GM12878 (cell line): ENCODE measurements around the gene ZNF813. TPM values are rescaled to one million over a fixed set of nuclear protein-coding genes. Genes with fewer than 3 reads are reported as not detected.

ENCODE experiments used
- ATAC-seq: fragments of 200-7000 bp; cut with Tn5 transposase; 3 replicates; pipeline ENCODE4 v1.9.1; 2020; ENCODE audit warnings: mild to moderate bottlenecking, moderate library complexity
- BruUV-seq: library from RNA; stranded (reverse); fragments of 400-500 nt; replicated peaks from 2 replicates; lab custom pipeline; 2021; lab: Mats Ljungman, UMichigan
- CTCF ChIA-PET: fragments of 300-600 bp; sonication (Branson Sonifier 250); formaldehyde crosslinking; extraction: SDS; loops from one replicate; lab custom pipeline; 2021; ENCODE audit warnings: inconsistent platforms; lab: Yijun Ruan, JAX
- POLR2A ChIA-PET: fragments of 350-600 bp; formaldehyde crosslinking; extraction: SDS; loops from one replicate; lab custom pipeline; 2021; ENCODE audit warnings: inconsistent platforms; lab: Charles Lee
- RAD21 ChIA-PET: fragments of 300-600 bp; sonication (Branson Sonifier 250); formaldehyde crosslinking; loops from one replicate; lab custom pipeline; 2023; ENCODE audit warnings: antibody characterized with exemption; ENCODE audit not compliant: unreplicated experiment; lab: Charles Lee
- SMC1A ChIA-PET: fragments of 300-600 bp; sonication (Branson Sonifier 250); formaldehyde crosslinking; loops from one replicate; lab custom pipeline; 2023; ENCODE audit not compliant: unreplicated experiment, uncharacterized antibody; lab: Charles Lee
- DNase-seq: peaks from one replicate; pipeline ENCODE4 v3.0.0-alpha.2; 2011; ENCODE audit warnings: low read depth, low spot score
- FAIRE-seq: peaks from 3 replicates; lab custom pipeline; 2011; peaks lifted over from hg19 to GRCh38; lab: Jason Lieb, UNC
- H2AFZ ChIP-seq: 2 replicates; pipeline ENCODE4 v1.6.0; 2011; ENCODE audit warnings: low read depth, low read length, control low read depth; ENCODE audit not compliant: control insufficient read depth
- H3K27ac ChIP-seq: 2 replicates; pipeline ENCODE4 v1.5.1; 2011; ENCODE audit warnings: control low read depth; ENCODE audit not compliant: control insufficient read depth, insufficient read depth
- H3K27me3 ChIP-seq, 2 experiments: replicated peaks in 1 of 2; 2 replicates each; pipeline versions ENCODE4 v1.6.0 to v1.6.1; 2011; ENCODE audit warnings: low read length in 1 of 2; ENCODE audit not compliant: control insufficient read depth in 2 of 2, insufficient read depth in 2 of 2
- H3K36me3 ChIP-seq, 2 experiments: 2 replicates each; pipeline ENCODE4 v1.5.1; 2011; ENCODE audit warnings: low read length in 1 of 2; ENCODE audit not compliant: control insufficient read depth in 2 of 2, insufficient read depth in 2 of 2
- H3K4me1 ChIP-seq: 2 replicates; pipeline ENCODE4 v1.6.1; 2011; ENCODE audit warnings: mild to moderate bottlenecking, low read length, moderate library complexity, mixed read lengths; ENCODE audit not compliant: control insufficient read depth, insufficient read depth
- H3K4me2 ChIP-seq: 2 replicates; pipeline ENCODE4 v1.6.0; 2011; ENCODE audit warnings: control low read depth; ENCODE audit not compliant: control insufficient read depth, insufficient read depth
- H3K4me3 ChIP-seq: fragments of 200-600 bp; sonication (generic); 2 replicates; pipeline ENCODE4 v1.5.1; 2016
- H3K79me2 ChIP-seq: 2 replicates; pipeline ENCODE4 v1.6.0; 2011; ENCODE audit warnings: low read length; ENCODE audit not compliant: control insufficient read depth, insufficient read depth
- H3K9ac ChIP-seq: 2 replicates; pipeline ENCODE4 v1.8.0; 2011; ENCODE audit warnings: low read length, control low read depth, mixed read lengths; ENCODE audit not compliant: control insufficient read depth, insufficient read depth
- H3K9me3 ChIP-seq: replicated peaks from 3 replicates; pipeline ENCODE4 v1.5.1; 2011; ENCODE audit warnings: mild to moderate bottlenecking, low read length; ENCODE audit not compliant: control insufficient read depth, insufficient read depth
- H4K20me1 ChIP-seq: 2 replicates; pipeline ENCODE4 v1.6.0; 2011; ENCODE audit not compliant: control insufficient read depth, insufficient read depth
- E2F8 ChIP-seq: fragments of 450-650 bp; IDR thresholded peaks from 2 replicates; pipeline ENCODE4 v1.6.1; 2018; ENCODE audit warnings: mild to moderate bottlenecking, low read depth, moderate library complexity; ENCODE audit not compliant: partially characterized antibody
- HCFC1 ChIP-seq: fragments of 150-350 bp; IDR thresholded peaks from 2 replicates; pipeline ENCODE4 v1.6.1; 2014; ENCODE audit warnings: low read length
- KLF5 ChIP-seq: fragments of 450-650 bp; IDR thresholded peaks from 2 replicates; pipeline ENCODE4 v1.6.1; 2014; ENCODE audit warnings: mild to moderate bottlenecking; ENCODE audit not compliant: partially characterized antibody
- NFIC ChIP-seq: IDR thresholded peaks from 2 replicates; pipeline ENCODE4 v1.6.1; 2012; ENCODE audit warnings: low read depth, mild to moderate bottlenecking, inconsistent platforms, low read length, moderate library complexity
- NR2C2 ChIP-seq: IDR thresholded peaks from 2 replicates; pipeline ENCODE4 v1.6.1; 2011; ENCODE audit warnings: borderline replicate concordance, low read depth; ENCODE audit not compliant: control insufficient read depth, insufficient read length
- RAD21 ChIP-seq: IDR thresholded peaks from 2 replicates; pipeline ENCODE4 v1.6.1; 2011; ENCODE audit warnings: mild to moderate bottlenecking, low read depth, low read length, moderate library complexity; ENCODE audit not compliant: insufficient read depth
- RELB ChIP-seq: fragments of 450-650 bp; IDR thresholded peaks from 2 replicates; pipeline ENCODE4 v1.6.1; 2017; ENCODE audit warnings: low read depth, mild to moderate bottlenecking, moderate library complexity
- SREBF1 ChIP-seq: IDR thresholded peaks from 2 replicates; pipeline ENCODE4 v1.6.1; 2012; ENCODE audit warnings: mild to moderate bottlenecking, low read length
- WGBS: methylation state at CpG from one replicate; pipeline ENCODE4 v1.1.6; 2016; ENCODE audit warnings: low lambda C conversion rate; ENCODE audit not compliant: insufficient replicate concordance, insufficient coverage; ENCODE audit errors: missing lambda C conversion rate; 5-methylcytosine and 5-hydroxymethylcytosine counted together
- in situ Hi-C: fragments of 300-500 bp; cut with MboI; formaldehyde crosslinking; loops from 9 replicates; pipeline ENCODE4 v1.14.3; 2018; ENCODE audit warnings: mixed read lengths
- intact Hi-C: fragments of 100-400 bp; cut with micrococcal nuclease; formaldehyde crosslinking; loops from one replicate; pipeline ENCODE4 v1.14.2; 2022; ENCODE audit not compliant: unreplicated experiment
- polyA plus RNA-seq, 11 experiments: library from polyadenylated mRNA; depleted of rRNA in 4 of 11; unstranded in 6 of 11; stranded (reverse) in 5 of 11; fragments of >200 nt; fragmentation: Nextera tagmentation in 4 of 11; fragmentation: Illumina TruSeq in 1 of 11; extraction: Ambion mirVana in 4 of 11; extraction: Trizol in 1 of 11; gene quantifications; 1 replicate in 1 of 11; 2 replicates in 10 of 11; pipeline versions ENCODE4 v1.2.1 to v1.2.3, GENCODE V29; 2011 to 2016; ENCODE audit warnings: inconsistent platforms in 2 of 11, missing spikeins in 2 of 11, low read depth in 1 of 11
- total RNA-seq, 4 experiments: library from RNA; depleted of rRNA in 3 of 4; stranded (reverse); fragments of >200 nt in 3 of 4; fragmentation: Illumina TruSeq in 1 of 4; extraction: Trizol in 1 of 4; gene quantifications; 2 replicates each; pipeline versions ENCODE4 v1.2.1 to v1.2.3, GENCODE V29; 2013 to 2021
- TF ChIP-seq, protein P1 (sequence below): fragments of 450-650 bp; IDR thresholded peaks from 2 replicates; pipeline ENCODE4 v1.6.1; 2016; ENCODE audit warnings: mild to moderate bottlenecking
- TF ChIP-seq, protein P2 (sequence below): fragments of 450-650 bp; formaldehyde crosslinking; IDR thresholded peaks from 2 replicates; pipeline ENCODE4 v1.4.0; 2020; ENCODE audit warnings: mild to moderate bottlenecking, moderate library complexity
- TF ChIP-seq, protein P3 (sequence below): fragments of 450-650 bp; conservative IDR thresholded peaks from 2 replicates; pipeline ENCODE4 v1.6.1; 2017; ENCODE audit warnings: mild to moderate bottlenecking, moderate library complexity

The ZNF813 gene
- total and polyA plus RNA-seq, 10 of the 15 experiments (the other 5 are each of a cell fraction or from before 2014, with no cell fraction given) = 0.27 to 4.8 (median 2.6) TPM

- TF ChIP-seq, protein P1, sequence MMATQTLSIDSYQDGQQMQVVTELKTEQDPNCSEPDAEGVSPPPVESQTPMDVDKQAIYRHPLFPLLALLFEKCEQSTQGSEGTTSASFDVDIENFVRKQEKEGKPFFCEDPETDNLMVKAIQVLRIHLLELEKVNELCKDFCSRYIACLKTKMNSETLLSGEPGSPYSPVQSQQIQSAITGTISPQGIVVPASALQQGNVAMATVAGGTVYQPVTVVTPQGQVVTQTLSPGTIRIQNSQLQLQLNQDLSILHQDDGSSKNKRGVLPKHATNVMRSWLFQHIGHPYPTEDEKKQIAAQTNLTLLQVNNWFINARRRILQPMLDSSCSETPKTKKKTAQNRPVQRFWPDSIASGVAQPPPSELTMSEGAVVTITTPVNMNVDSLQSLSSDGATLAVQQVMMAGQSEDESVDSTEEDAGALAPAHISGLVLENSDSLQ = no peak
- TF ChIP-seq SREBF1 (no peak), HCFC1 (no peak), KLF5 (no peak), RELB (no peak)
- TF ChIP-seq, protein P2, sequence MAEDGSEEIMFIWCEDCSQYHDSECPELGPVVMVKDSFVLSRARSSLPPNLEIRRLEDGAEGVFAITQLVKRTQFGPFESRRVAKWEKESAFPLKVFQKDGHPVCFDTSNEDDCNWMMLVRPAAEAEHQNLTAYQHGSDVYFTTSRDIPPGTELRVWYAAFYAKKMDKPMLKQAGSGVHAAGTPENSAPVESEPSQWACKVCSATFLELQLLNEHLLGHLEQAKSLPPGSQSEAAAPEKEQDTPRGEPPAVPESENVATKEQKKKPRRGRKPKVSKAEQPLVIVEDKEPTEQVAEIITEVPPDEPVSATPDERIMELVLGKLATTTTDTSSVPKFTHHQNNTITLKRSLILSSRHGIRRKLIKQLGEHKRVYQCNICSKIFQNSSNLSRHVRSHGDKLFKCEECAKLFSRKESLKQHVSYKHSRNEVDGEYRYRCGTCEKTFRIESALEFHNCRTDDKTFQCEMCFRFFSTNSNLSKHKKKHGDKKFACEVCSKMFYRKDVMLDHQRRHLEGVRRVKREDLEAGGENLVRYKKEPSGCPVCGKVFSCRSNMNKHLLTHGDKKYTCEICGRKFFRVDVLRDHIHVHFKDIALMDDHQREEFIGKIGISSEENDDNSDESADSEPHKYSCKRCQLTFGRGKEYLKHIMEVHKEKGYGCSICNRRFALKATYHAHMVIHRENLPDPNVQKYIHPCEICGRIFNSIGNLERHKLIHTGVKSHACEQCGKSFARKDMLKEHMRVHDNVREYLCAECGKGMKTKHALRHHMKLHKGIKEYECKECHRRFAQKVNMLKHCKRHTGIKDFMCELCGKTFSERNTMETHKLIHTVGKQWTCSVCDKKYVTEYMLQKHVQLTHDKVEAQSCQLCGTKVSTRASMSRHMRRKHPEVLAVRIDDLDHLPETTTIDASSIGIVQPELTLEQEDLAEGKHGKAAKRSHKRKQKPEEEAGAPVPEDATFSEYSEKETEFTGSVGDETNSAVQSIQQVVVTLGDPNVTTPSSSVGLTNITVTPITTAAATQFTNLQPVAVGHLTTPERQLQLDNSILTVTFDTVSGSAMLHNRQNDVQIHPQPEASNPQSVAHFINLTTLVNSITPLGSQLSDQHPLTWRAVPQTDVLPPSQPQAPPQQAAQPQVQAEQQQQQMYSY (CRISPR knock-in tag) = no peak
These were observed 72.6 kb downstream of the ZNF813 start (continued) for GRCh38 chr19:53540091-53540490.

- Histone ChIP-seq H3K4me2 (no peak overlapping the region), H3K27me3 (no peaks in the 10 kb centered on the region), H3K79me2 (peaks cover 6% of the 10 kb centered on the region), H3K4me1 (no peaks in the 10 kb centered on the region), H3K36me3 (peaks cover 0 to 3% of the 10 kb centered on the region in 2 experiments; a peak in 1 of 4 replicates), H2AFZ (no peak overlapping the region), H3K9ac (no peak overlapping the region), H3K4me3 (no peak overlapping the region), H3K27ac (no peak overlapping the region), H4K20me1 (no peaks in the 10 kb centered on the region), H3K9me3 (no peaks in the 10 kb centered on the region; the same call in 2 of the 3 replicates)
- ATAC-seq (no peak), FAIRE-seq (no peak), DNase-seq (no peak)
- CTCF ChIA-PET = no interaction called here
- intact Hi-C loops = no loop called here
- SMC1A ChIA-PET = no interaction called here
- in situ Hi-C loops = no loop called here
- RAD21 ChIA-PET = no interaction called here
- POLR2A ChIA-PET = no interaction called here
- WGBS = 67% methylated on average over 1 of the region's 1 CpG
- no TSS peak for BruUV-seq
- TF ChIP-seq SREBF1 (no peak), NR2C2 (no peak), E2F8 (no peak), NFIC (no peak), RAD21 (no peak)
- TF ChIP-seq, protein P3, sequence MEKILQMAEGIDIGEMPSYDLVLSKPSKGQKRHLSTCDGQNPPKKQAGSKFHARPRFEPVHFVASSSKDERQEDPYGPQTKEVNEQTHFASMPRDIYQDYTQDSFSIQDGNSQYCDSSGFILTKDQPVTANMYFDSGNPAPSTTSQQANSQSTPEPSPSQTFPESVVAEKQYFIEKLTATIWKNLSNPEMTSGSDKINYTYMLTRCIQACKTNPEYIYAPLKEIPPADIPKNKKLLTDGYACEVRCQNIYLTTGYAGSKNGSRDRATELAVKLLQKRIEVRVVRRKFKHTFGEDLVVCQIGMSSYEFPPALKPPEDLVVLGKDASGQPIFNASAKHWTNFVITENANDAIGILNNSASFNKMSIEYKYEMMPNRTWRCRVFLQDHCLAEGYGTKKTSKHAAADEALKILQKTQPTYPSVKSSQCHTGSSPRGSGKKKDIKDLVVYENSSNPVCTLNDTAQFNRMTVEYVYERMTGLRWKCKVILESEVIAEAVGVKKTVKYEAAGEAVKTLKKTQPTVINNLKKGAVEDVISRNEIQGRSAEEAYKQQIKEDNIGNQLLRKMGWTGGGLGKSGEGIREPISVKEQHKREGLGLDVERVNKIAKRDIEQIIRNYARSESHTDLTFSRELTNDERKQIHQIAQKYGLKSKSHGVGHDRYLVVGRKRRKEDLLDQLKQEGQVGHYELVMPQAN = no peak
These were observed 74.4 kb downstream of the ZNF813 start for GRCh38 chr19:53541971-53542370.
